DND-41 (cell line): Measurements from ENCODE around the gene VAMP7.

Experiments
- ATAC-seq: fragments of 200-7000 bp; cut with Tn5 transposase; 3 replicates; pipeline ENCODE4 v1.9.1; 2021; ENCODE audit warnings: low read depth; ENCODE audit not compliant: insufficient read depth
- DNase-seq: peaks from one replicate; pipeline ENCODE4 v3.0.0-alpha.2; 2020
- H2AFZ ChIP-seq: 2 replicates; pipeline ENCODE4 v1.6.0; 2012; ENCODE audit warnings: low read depth, low read length
- H3K27ac ChIP-seq: 2 replicates; pipeline ENCODE4 v1.5.1; 2012; ENCODE audit warnings: low read length, inconsistent platforms
- H3K27me3 ChIP-seq: fragments of 200-600 bp; sonication (generic); 2 replicates; pipeline ENCODE4 v1.6.0; 2012; ENCODE audit warnings: low read length, mild to moderate bottlenecking, inconsistent platforms; ENCODE audit not compliant: insufficient read depth, poor library complexity
- H3K36me3 ChIP-seq: 2 replicates; pipeline ENCODE4 v1.5.1; 2012; ENCODE audit warnings: low read length, inconsistent platforms; ENCODE audit not compliant: insufficient read depth
- H3K4me1 ChIP-seq: 2 replicates; pipeline ENCODE4 v1.5.1; 2012; ENCODE audit warnings: mild to moderate bottlenecking, low read length; ENCODE audit not compliant: insufficient read depth
- H3K4me2 ChIP-seq: 2 replicates; pipeline ENCODE4 v1.6.0; 2012; ENCODE audit warnings: mild to moderate bottlenecking, moderate library complexity, low read length, inconsistent platforms; ENCODE audit not compliant: insufficient read depth
- H3K4me3 ChIP-seq, 2 experiments: fragments of 200-600 bp in 1 of 2; shearing (Covaris generic) in 1 of 2; 2 replicates each; pipeline ENCODE4 v1.5.1; 2012 to 2016; ENCODE audit warnings: inconsistent platforms in 2 of 2, low read length in 2 of 2, mild to moderate bottlenecking in 2 of 2, low read depth in 1 of 2, moderate library complexity in 1 of 2
- H3K79me2 ChIP-seq: 2 replicates; pipeline ENCODE4 v1.6.0; 2012; ENCODE audit warnings: low read length, inconsistent platforms; ENCODE audit not compliant: insufficient read depth
- H3K9ac ChIP-seq: 2 replicates; pipeline ENCODE4 v1.6.0; 2012; ENCODE audit warnings: low read depth, mild to moderate bottlenecking, inconsistent platforms, low read length, moderate library complexity
- H3K9me3 ChIP-seq: 2 replicates; pipeline ENCODE4 v1.5.1; 2012; ENCODE audit warnings: low read length, moderate library complexity, mild to moderate bottlenecking, inconsistent platforms; ENCODE audit not compliant: insufficient read depth, severe bottlenecking
- H4K20me1 ChIP-seq: 2 replicates; pipeline ENCODE4 v1.6.0; 2012; ENCODE audit warnings: low read length; ENCODE audit not compliant: insufficient read depth
- EZH2 ChIP-seq: IDR thresholded peaks from 3 replicates; pipeline ENCODE4 v1.6.1; 2012; ENCODE audit warnings: borderline replicate concordance, low read depth, mild to moderate bottlenecking, moderate library complexity, low read length, inconsistent platforms; ENCODE audit not compliant: severe bottlenecking
- TF ChIP-seq, protein P1 (sequence below): IDR thresholded peaks from 2 replicates; pipeline ENCODE4 v1.5.1; 2012; ENCODE audit warnings: borderline replicate concordance, low read length, moderate library complexity, mild to moderate bottlenecking; ENCODE audit not compliant: poor library complexity, severe bottlenecking; ENCODE audit errors: extremely low read depth

VAMP7 gene

DNA sequence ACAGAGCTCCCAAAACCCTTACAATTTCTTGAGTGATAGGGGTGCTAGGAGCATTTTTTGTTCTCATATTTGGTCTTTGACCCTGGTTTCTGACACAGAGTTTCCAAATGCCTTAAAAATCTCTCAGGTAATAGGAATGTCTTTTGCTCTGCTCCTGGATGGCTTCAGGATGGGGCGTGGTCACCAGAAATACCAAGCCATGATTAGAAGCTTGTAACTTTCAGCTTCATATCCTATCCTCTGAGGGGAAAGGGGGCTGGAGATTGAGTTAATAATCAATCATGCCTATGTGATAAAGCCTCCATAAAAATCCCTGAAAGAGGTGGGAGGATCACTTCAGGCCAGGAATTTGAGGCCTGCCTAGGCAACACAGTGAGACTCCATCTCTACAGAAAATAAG is 81.8 kb downstream of the VAMP7 start:
- Histone ChIP-seq H3K36me3 (no peaks in the 10 kb centered on the region), H3K9me3 (peaks cover 9% of the 10 kb centered on the region), H3K79me2 (no peaks in the 10 kb centered on the region), H4K20me1 (no peaks in the 10 kb centered on the region), H3K9ac (no peak overlapping the region), H3K27ac (no peak overlapping the region), H3K27me3 (no peaks in the 10 kb centered on the region), H2AFZ (no peak overlapping the region), H3K4me3 (no peak overlapping the region), H3K4me2 (no peak overlapping the region), H3K4me1 (no peaks in the 10 kb centered on the region)
- DNase-seq: no peak
- no peak for ATAC-seq
- TF ChIP-seq, protein P1, sequence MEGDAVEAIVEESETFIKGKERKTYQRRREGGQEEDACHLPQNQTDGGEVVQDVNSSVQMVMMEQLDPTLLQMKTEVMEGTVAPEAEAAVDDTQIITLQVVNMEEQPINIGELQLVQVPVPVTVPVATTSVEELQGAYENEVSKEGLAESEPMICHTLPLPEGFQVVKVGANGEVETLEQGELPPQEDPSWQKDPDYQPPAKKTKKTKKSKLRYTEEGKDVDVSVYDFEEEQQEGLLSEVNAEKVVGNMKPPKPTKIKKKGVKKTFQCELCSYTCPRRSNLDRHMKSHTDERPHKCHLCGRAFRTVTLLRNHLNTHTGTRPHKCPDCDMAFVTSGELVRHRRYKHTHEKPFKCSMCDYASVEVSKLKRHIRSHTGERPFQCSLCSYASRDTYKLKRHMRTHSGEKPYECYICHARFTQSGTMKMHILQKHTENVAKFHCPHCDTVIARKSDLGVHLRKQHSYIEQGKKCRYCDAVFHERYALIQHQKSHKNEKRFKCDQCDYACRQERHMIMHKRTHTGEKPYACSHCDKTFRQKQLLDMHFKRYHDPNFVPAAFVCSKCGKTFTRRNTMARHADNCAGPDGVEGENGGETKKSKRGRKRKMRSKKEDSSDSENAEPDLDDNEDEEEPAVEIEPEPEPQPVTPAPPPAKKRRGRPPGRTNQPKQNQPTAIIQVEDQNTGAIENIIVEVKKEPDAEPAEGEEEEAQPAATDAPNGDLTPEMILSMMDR: no peak
- no peak for TF ChIP-seq EZH2

DNA sequence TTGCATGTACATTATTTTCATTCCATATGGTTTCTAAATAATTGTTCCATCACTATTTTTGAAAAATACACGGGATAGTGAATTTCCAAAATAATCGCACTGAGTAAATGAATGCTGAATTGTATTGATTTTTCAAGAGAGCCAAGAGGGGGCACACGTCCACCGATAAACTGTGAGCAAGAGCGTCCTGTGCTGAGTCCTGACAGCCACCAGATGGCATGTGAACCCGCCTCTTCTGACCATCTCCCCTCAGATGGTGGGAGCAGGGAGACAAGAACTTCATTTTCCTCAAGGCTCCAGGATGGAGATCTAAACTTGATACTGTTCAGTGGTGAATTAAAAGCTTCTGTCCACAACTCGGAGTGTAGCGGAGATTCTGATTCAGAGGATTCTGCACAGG is 85.7 kb downstream of the VAMP7 start:
- Histone ChIP-seq H3K9me3 (peaks cover 9% of the 10 kb centered on the region), H3K79me2 (no peaks in the 10 kb centered on the region), H3K4me2 (no peak overlapping the region), H3K4me1 (no peaks in the 10 kb centered on the region), H2AFZ (no peak overlapping the region), H3K36me3 (no peaks in the 10 kb centered on the region), H3K27ac (no peak overlapping the region), H3K4me3 (no peak overlapping the region), H4K20me1 (no peaks in the 10 kb centered on the region), H3K27me3 (no peaks in the 10 kb centered on the region), H3K9ac (no peak overlapping the region)
- ATAC-seq: peak; percentile 89
- DNase-seq: peak; percentile 54
- no peak for TF ChIP-seq EZH2
- TF ChIP-seq, protein P1: peak; percentile 79

DNA sequence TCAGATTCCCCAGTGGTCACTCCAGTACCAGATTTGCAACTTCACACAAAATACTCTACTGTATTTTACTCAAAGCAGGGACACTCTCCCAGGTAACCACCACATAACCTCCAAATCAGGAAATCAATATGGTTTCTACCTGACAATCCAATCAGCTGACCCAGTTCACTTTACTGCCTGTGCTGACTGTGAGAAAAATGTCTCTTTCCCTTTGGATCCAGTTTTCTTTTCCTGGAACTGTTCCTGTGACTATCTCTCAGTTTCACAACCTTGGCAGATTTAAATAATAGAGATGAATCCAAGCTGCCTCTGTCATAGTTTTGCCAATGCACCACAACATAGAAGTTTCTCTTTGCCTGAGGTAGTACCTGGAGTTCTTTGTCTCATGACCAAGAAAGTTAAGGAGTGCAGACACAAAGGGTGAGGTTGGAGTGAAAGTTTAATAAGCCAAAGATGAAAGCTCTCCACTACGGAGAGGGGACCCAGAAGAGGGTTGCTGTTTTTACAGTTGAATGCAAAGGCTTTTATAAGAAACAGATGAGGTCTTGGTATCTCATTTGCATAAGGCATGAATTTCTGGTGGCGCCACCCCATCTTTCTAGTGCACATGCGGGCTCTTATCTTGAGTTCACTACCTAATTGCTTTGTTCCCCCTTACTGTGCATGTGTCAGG is 86.6 kb downstream of the VAMP7 start:
- Histone ChIP-seq H3K27ac (no peak overlapping the region), H3K79me2 (no peaks in the 10 kb centered on the region), H3K4me3 (no peak overlapping the region), H4K20me1 (no peaks in the 10 kb centered on the region), H3K4me1 (no peaks in the 10 kb centered on the region), H3K9me3 (peaks cover 9% of the 10 kb centered on the region), H3K36me3 (no peaks in the 10 kb centered on the region), H2AFZ (no peak overlapping the region), H3K27me3 (no peaks in the 10 kb centered on the region), H3K9ac (no peak overlapping the region), H3K4me2 (no peak overlapping the region)
- no peak for DNase-seq
- TF ChIP-seq, protein P1: no peak
- no peak for TF ChIP-seq EZH2
- ATAC-seq: no peak

DNA sequence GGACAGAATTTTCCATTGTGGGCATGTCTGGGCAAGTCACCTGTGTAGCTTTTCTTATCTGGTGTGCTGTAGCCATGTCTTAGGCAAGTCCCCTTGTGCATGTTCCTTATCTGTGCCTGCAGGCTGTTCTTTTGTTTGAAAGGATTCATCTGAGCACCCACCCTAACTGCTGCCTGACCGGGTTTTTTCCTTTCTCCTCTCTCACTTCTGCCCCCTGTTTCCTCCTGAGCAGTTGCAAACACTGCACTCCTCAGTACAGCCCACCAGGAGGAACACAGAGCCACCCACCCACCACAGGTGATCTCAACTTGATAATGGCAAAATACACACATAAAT is 87.1 kb downstream of the VAMP7 start:
- Histone ChIP-seq H3K27ac (no peak overlapping the region), H3K36me3 (no peaks in the 10 kb centered on the region), H3K9ac (no peak overlapping the region), H3K4me1 (no peaks in the 10 kb centered on the region), H3K79me2 (no peaks in the 10 kb centered on the region), H3K27me3 (no peaks in the 10 kb centered on the region), H3K4me3 (no peak overlapping the region), H4K20me1 (no peaks in the 10 kb centered on the region), H3K4me2 (no peak overlapping the region), H2AFZ (no peak overlapping the region), H3K9me3 (peaks cover 4% of the 10 kb centered on the region)
- ATAC-seq (no peak), DNase-seq (no peak)
- TF ChIP-seq EZH2: no peak
- TF ChIP-seq, protein P1: no peak
